Chondrocyte (in vitro differentiated cells): ENCODE results near the gene NR1H4. TPM values are rescaled to one million over a fixed set of nuclear protein-coding genes. Genes with fewer than 3 reads are reported as not detected.

ENCODE experiments used
- DNase-seq: peaks from one replicate; pipeline ENCODE4 v3.0.0; 2021; ENCODE audit warnings: mixed read lengths, low spot score
- H3K27ac Mint-ChIP-seq: one replicate; pipeline ENCODE4 v1.8.0; 2021; ENCODE audit warnings: mild to moderate bottlenecking, moderate library complexity, mixed read lengths; ENCODE audit not compliant: unreplicated experiment
- H3K27me3 Mint-ChIP-seq: 2 replicates; pipeline ENCODE4 v1.8.0; 2021; ENCODE audit warnings: low read depth, mixed read lengths
- H3K36me3 Mint-ChIP-seq: 2 replicates; pipeline ENCODE4 v1.8.0; 2021; ENCODE audit warnings: low read depth, mixed read lengths
- H3K4me1 Mint-ChIP-seq: 2 replicates; pipeline ENCODE4 v1.8.0; 2021; ENCODE audit warnings: low read depth, mild to moderate bottlenecking, mixed read lengths
- H3K4me3 Mint-ChIP-seq: one replicate; pipeline ENCODE4 v1.8.0; 2021; ENCODE audit warnings: mild to moderate bottlenecking, moderate library complexity, mixed read lengths; ENCODE audit not compliant: unreplicated experiment
- H3K9me3 Mint-ChIP-seq: 2 replicates; pipeline ENCODE4 v1.8.0; 2021; ENCODE audit warnings: low read depth, mixed read lengths
- total RNA-seq: library from RNA; stranded (reverse); gene quantifications from 3 replicates; pipeline ENCODE4 v1.2.1, GENCODE V29; 2021
- TF ChIP-seq, protein P1 (sequence below): fragments of 200-600 bp; sonication (generic); IDR thresholded peaks from 2 replicates; pipeline ENCODE4 v1.5.0; 2021; ENCODE audit warnings: antibody characterized with exemption, mild to moderate bottlenecking, moderate library complexity

NR1H4 gene
- total RNA-seq, 1 donor from 2014 or later = not detected

DNA sequence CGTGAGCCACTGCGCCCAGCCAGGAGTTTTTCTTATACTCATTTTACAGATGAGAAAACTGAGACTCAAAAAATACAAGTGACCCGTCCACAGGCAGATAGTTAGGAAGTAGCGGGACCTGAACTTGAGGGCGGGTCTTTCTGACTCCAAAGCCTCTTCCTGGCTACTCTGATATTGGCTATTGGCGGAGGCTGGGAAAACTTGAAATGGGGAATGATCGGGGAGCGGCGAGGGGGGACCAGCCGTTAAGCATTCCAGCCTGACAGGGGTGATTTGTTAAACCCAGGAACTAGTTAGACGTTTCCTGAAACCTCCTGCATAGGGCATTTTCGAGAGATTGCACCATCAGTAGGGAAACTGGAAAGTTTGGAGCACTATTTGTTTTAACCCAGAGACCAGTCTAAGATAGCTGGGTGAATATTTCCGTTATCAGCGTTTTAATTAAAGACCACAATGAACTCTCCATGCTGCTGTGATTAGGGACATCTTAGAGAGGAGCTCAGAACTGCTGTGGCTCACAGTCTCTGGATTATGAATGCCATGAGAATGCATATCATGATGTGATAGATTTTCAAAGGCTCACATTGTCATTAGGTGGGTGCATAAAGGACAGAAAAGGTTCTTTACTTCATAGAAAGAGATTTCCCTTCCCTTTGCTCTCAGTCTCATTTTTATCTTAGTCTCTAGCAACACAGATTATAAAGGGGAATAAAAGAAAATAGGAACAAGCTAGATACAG lies 2.5 kb downstream of the NR1H4 start:
- Mint-ChIP-seq H3K36me3 (no peaks in the 10 kb centered on the region), H3K4me1 (no peaks in the 10 kb centered on the region), H3K4me3 (no peak overlapping the region), H3K27me3 (peaks cover 31% of the 10 kb centered on the region), H3K27ac (no peak overlapping the region), H3K9me3 (no peaks in the 10 kb centered on the region)
- TF ChIP-seq, protein P1, sequence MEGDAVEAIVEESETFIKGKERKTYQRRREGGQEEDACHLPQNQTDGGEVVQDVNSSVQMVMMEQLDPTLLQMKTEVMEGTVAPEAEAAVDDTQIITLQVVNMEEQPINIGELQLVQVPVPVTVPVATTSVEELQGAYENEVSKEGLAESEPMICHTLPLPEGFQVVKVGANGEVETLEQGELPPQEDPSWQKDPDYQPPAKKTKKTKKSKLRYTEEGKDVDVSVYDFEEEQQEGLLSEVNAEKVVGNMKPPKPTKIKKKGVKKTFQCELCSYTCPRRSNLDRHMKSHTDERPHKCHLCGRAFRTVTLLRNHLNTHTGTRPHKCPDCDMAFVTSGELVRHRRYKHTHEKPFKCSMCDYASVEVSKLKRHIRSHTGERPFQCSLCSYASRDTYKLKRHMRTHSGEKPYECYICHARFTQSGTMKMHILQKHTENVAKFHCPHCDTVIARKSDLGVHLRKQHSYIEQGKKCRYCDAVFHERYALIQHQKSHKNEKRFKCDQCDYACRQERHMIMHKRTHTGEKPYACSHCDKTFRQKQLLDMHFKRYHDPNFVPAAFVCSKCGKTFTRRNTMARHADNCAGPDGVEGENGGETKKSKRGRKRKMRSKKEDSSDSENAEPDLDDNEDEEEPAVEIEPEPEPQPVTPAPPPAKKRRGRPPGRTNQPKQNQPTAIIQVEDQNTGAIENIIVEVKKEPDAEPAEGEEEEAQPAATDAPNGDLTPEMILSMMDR = no peak
- DNase-seq = no peak

DNA sequence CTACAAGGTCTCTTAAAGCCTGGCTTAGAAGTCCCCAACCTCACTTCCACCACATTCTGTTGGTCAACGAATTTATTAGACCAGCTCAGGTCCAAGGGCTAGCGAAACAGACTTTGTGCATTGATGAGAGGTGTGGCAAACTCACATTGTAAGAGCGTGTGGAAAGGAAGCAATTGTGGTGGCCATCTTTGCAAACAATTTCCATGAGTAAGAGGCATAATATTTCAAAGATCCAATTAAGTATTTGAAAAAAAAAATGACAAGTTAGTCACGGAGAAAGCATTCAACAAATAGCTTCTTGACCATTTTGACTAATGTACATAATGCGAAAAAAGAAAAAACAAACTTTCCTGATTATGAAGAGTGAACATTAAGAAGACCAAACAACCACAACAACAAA lies 7.4 kb downstream of the NR1H4 start:
- Mint-ChIP-seq H3K4me3 (no peak overlapping the region), H3K27ac (no peak overlapping the region), H3K36me3 (no peaks in the 10 kb centered on the region), H3K27me3 (peaks cover 15% of the 10 kb centered on the region), H3K9me3 (no peaks in the 10 kb centered on the region), H3K4me1 (no peaks in the 10 kb centered on the region)
- TF ChIP-seq, protein P1 = no peak
- DNase-seq = no peak

DNA sequence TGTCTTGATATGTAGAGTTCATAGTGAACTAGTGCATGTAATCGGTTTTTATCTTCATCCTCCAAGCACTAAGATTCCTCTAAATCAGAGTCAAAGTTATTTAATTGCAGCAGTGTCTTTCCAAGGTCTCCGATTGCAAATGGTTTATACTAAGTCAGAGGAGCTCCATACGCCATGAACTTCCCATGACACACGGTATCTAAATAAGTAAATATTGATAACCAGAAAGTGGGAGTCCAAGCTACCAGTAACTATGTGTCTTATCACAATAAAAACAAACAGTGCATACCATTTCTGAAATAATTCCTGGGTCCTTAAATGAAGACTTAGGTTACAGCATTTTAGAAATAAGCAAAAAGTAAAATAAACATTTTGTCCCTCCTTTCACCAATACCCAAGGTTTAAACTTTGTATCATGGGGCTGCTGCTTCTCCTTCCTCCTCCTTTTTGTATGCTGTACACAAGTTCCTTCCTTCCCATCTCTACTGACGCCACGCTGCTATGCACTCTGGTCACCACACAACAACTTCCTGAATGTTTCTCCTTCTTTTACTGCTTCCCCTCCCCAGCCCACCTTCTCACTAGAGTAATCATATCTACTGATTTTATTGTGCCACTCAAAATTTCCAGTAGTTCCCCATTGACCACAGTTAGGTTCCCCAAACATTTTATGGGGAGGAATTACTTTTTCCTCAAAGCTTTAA lies 10.7 kb downstream of the NR1H4 start:
- Mint-ChIP-seq H3K36me3 (no peaks in the 10 kb centered on the region), H3K27me3 (peaks cover 14% of the 10 kb centered on the region), H3K9me3 (no peaks in the 10 kb centered on the region), H3K4me3 (no peak overlapping the region), H3K27ac (no peak overlapping the region), H3K4me1 (no peaks in the 10 kb centered on the region)
- TF ChIP-seq, protein P1 = no peak
- DNase-seq = no peak

DNA sequence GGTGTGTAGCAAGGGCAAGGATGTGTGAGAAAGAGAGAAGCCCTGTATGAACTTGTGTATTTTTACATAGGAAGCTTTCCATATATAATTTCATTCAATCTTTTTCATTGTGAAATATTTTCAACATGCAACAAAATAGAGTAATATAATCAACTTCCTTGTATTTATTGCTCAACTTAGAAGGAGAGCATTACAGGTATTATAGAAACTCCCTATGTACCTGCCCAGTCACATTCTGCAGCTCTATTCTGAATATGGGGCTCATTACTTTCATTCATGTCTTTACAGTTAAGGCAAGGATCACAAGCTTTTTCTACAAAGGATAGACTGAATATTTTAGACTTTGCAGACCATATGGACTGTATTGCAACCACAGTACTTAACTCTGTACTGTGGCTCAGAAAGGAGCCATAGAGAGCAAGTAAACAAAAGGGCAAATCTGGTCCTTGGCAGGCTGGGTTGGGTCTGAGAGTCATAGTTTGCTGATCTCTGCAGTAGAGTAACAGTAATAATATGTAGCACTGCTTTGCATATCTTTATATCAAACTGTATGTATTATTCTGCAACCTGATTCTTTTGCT lies 11.3 kb downstream of the NR1H4 start:
- DNase-seq = no peak
- H3K36me3 Mint-ChIP-seq = no peaks in the 10 kb centered on the region
- peaks cover 9% of the 10 kb centered on the region for H3K27me3 Mint-ChIP-seq
- H3K27ac Mint-ChIP-seq = no peak overlapping the region
- TF ChIP-seq, protein P1 = no peak
- H3K4me3 Mint-ChIP-seq = no peak overlapping the region
- H3K9me3 Mint-ChIP-seq = no peaks in the 10 kb centered on the region
- no peaks in the 10 kb centered on the region for H3K4me1 Mint-ChIP-seq

DNA sequence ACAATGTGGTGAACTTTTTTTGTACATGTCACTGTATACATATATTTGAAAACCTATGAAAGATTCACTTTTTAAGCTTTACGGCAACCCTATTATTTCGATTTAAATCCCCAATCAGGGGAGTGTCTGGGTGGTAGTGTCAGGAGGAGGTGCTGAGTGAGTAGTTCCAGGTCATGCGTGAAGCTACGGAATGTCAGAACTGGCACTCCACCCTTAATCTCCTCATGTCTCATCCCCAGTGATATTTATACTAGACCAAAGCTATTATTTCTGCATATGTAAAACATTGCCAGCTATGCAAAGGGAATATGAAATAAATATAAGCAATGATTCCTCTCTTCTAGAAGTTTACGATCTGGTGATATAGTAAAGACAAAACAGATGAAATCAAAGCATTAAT lies 12.3 kb downstream of the NR1H4 start:
- Mint-ChIP-seq H3K27ac (no peak overlapping the region), H3K4me1 (no peaks in the 10 kb centered on the region), H3K27me3 (peaks cover 4% of the 10 kb centered on the region), H3K36me3 (no peaks in the 10 kb centered on the region), H3K4me3 (no peak overlapping the region), H3K9me3 (no peaks in the 10 kb centered on the region)
- TF ChIP-seq, protein P1 = no peak
- DNase-seq = no peak
